Effector memory CD4-positive, alpha-beta T cell (primary cell): ENCODE data around the gene ARID5B.

Source experiments
- DNase-seq, 3 donors: peaks; one replicate each; pipeline ENCODE4 v3.0.0-alpha.2; 2020
- H3K27ac ChIP-seq: 2 replicates; pipeline ENCODE4 v1.7.0; 2013; ENCODE audit warnings: mild to moderate bottlenecking, low read length, moderate library complexity; ENCODE audit not compliant: insufficient read depth, poor library complexity, severe bottlenecking
- H3K27me3 ChIP-seq: replicated peaks from 2 replicates; pipeline ENCODE4 v1.7.0; 2013; ENCODE audit warnings: mild to moderate bottlenecking, low read length; ENCODE audit not compliant: insufficient read depth, control insufficient read depth, poor library complexity, severe bottlenecking
- H3K36me3 ChIP-seq: 2 replicates; pipeline ENCODE4 v1.7.0; 2013; ENCODE audit warnings: mild to moderate bottlenecking, low read length, moderate library complexity; ENCODE audit not compliant: control insufficient read depth, insufficient read depth
- H3K4me1 ChIP-seq: 2 replicates; pipeline ENCODE4 v1.7.0; 2013; ENCODE audit warnings: low read length, mild to moderate bottlenecking; ENCODE audit not compliant: control insufficient read depth, insufficient read depth, poor library complexity, severe bottlenecking
- H3K4me3 ChIP-seq: 2 replicates; pipeline ENCODE4 v1.7.0; 2013; ENCODE audit warnings: low read length, low read depth, mild to moderate bottlenecking; ENCODE audit not compliant: insufficient read depth, poor library complexity, severe bottlenecking
- H3K9me3 ChIP-seq: 2 replicates; pipeline ENCODE4 v1.7.0; 2013; ENCODE audit warnings: mild to moderate bottlenecking, low read length, moderate library complexity; ENCODE audit not compliant: control insufficient read depth

ARID5B gene

GRCh38 chr10:62077330-62078015, 176.0 kb downstream of the ARID5B start:
- no peaks in the 10 kb centered on the region for H3K27me3 ChIP-seq
- H3K4me1 ChIP-seq = peaks cover 15% of the 10 kb centered on the region
- DNase-seq = no peak
- H3K9me3 ChIP-seq = no peaks in the 10 kb centered on the region
- no peak overlapping the region for H3K27ac ChIP-seq
- no peak overlapping the region for H3K4me3 ChIP-seq
- peaks cover 29% of the 10 kb centered on the region for H3K36me3 ChIP-seq

- Histone ChIP-seq H3K4me3 (no peak overlapping the region), H3K9me3 (no peaks in the 10 kb centered on the region), H3K4me1 (peaks cover 28% of the 10 kb centered on the region), H3K27ac (no peak overlapping the region), H3K36me3 (peaks cover 23% of the 10 kb centered on the region), H3K27me3 (no peaks in the 10 kb centered on the region)
- DNase-seq = no peak
Measured at GRCh38 chr10:62079885-62080559, 178.5 kb downstream of the ARID5B start.

- peaks cover 28% of the 10 kb centered on the region for H3K4me1 ChIP-seq
Measured at GRCh38 chr10:62080905-62081304, 179.4 kb downstream of the ARID5B start.

GRCh38 chr10:62081341-62082270, 180.1 kb downstream of the ARID5B start:
- no peaks in the 10 kb centered on the region for H3K27me3 ChIP-seq
- peak overlapping the region; percentile 59 for H3K27ac ChIP-seq
- H3K36me3 ChIP-seq = peaks cover 25% of the 10 kb centered on the region
- no peaks in the 10 kb centered on the region for H3K9me3 ChIP-seq
- H3K4me1 ChIP-seq = peaks cover 28% of the 10 kb centered on the region
- no peak for DNase-seq
- H3K4me3 ChIP-seq = no peak overlapping the region

More at GRCh38 chr10:62080905-62081304, 179.4 kb downstream of the ARID5B start:
- DNase-seq = no peak
- Histone ChIP-seq H3K4me3 (no peak overlapping the region), H3K9me3 (no peaks in the 10 kb centered on the region), H3K36me3 (peaks cover 21% of the 10 kb centered on the region), H3K27ac (no peak overlapping the region), H3K27me3 (no peaks in the 10 kb centered on the region)

DNA sequence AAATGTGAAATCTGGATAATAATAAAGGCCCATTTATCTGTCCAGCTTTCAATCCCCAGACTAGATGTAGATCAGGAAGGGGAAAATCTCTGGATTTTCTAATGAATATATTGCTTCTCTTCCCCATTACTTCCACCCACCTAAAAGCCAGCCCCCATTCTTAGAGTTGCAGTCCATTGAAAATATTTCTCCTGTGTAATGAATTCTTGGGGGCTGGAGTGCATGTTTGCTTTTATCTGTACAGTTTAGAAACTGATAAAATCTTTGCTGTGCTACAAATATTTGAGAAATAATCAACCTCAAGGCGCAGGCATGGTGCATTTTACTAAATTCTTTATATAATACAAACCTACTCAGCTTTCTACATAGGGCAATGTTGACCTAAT, 180.8 kb downstream of the ARID5B start:
- no peaks in the 10 kb centered on the region for H3K27me3 ChIP-seq
- H3K36me3 ChIP-seq = peaks cover 28% of the 10 kb centered on the region
- DNase-seq = no peak
- H3K4me3 ChIP-seq = peak overlapping the region; percentile 9
- H3K9me3 ChIP-seq = no peaks in the 10 kb centered on the region
- peak overlapping the region; percentile 59 for H3K27ac ChIP-seq
- peaks cover 28% of the 10 kb centered on the region for H3K4me1 ChIP-seq

- H3K9me3 ChIP-seq = no peaks in the 10 kb centered on the region
- peak overlapping the region; percentile 59 for H3K27ac ChIP-seq
- peak in 2 of 3 donors; percentile 15 to 18 for DNase-seq
- peaks cover 28% of the 10 kb centered on the region for H3K36me3 ChIP-seq
- H3K4me1 ChIP-seq = peaks cover 28% of the 10 kb centered on the region
- no peaks in the 10 kb centered on the region for H3K27me3 ChIP-seq
- H3K4me3 ChIP-seq = peak overlapping the region; percentile 9
Measured at GRCh38 chr10:62082729-62083411, 181.4 kb downstream of the ARID5B start.

DNA sequence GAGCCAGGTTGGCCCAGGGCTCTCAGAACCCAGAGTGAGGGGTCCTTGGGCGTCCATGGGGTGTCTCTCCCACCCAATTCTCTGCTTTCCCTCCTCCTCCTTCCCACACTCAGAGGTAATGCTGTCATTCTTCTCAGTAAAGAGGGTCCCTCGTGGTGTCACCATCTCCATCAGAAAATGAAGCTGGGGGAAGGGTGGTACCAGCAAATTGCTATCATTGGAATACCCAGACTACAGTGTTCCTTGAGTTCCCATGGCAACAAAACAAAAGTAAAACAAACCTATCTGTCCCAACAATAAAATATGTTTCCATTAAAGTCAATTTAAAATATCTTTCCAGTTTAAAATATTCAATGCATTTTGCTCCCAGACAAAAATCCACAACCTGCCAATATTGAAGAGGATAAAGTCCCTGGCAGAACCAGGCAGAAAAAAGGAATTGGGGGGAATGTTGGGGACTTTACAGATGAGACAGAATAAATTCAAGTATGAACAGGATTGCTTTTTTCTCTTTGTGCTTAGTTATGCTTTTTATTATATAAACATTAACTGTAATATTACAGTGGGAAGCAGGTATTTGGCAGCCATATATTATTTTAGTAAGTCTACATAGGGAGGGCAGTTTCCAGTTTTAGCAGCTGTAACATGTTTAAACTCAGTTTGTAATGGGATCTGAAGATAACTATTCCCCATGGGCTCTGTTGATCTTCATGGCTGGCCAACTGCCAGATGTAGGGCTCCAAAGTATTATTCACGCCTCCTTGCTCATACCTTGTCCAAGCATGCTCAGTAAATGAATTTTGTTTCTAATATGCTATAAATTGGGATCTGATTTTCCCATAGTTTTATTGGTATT, 182.1 kb downstream of the ARID5B start:
- no peak for DNase-seq
- H3K27ac ChIP-seq = peak overlapping the region; percentile 59
- H3K9me3 ChIP-seq = no peaks in the 10 kb centered on the region
- no peaks in the 10 kb centered on the region for H3K27me3 ChIP-seq
- peaks cover 28% of the 10 kb centered on the region for H3K4me1 ChIP-seq
- H3K4me3 ChIP-seq = peak overlapping the region; percentile 9
- H3K36me3 ChIP-seq = peaks cover 31% of the 10 kb centered on the region

- H3K27ac ChIP-seq = no peak overlapping the region
- H3K4me3 ChIP-seq = no peak overlapping the region
- DNase-seq = no peak
- no peaks in the 10 kb centered on the region for H3K27me3 ChIP-seq
- H3K9me3 ChIP-seq = no peaks in the 10 kb centered on the region
- H3K36me3 ChIP-seq = peaks cover 27% of the 10 kb centered on the region
- H3K4me1 ChIP-seq = peaks cover 28% of the 10 kb centered on the region
Measured at GRCh38 chr10:62084451-62084850, 183.0 kb downstream of the ARID5B start.

- Histone ChIP-seq H3K4me3 (no peak overlapping the region), H3K27ac (no peak overlapping the region), H3K27me3 (no peaks in the 10 kb centered on the region), H3K4me1 (peaks cover 28% of the 10 kb centered on the region), H3K36me3 (peaks cover 31% of the 10 kb centered on the region), H3K9me3 (no peaks in the 10 kb centered on the region)
- DNase-seq = no peak
Measured at GRCh38 chr10:62085404-62085803, 183.9 kb downstream of the ARID5B start.
